Fibroblast of lung (primary cell): ENCODE measurements around the gene SLC38A8. TPM values are rescaled to one million over a fixed set of nuclear protein-coding genes. Genes with fewer than 3 reads are reported as not detected.

Source experiments
- DNase-seq, 2 donors: peaks; one replicate each; pipeline versions ENCODE4 v3.0.0 to v3.0.0-alpha.2; 2010; ENCODE audit warnings: low read depth in 2 of 2
- H2AFZ ChIP-seq: 2 replicates; pipeline ENCODE4 v1.5.1; 2012; ENCODE audit warnings: low read length, control low read depth, inconsistent platforms
- H3K27ac ChIP-seq: 2 replicates; pipeline ENCODE4 v1.5.1; 2011; ENCODE audit warnings: low read length, control low read depth; ENCODE audit not compliant: insufficient read depth
- H3K27me3 ChIP-seq: 2 replicates; pipeline ENCODE4 v1.5.1; 2011; ENCODE audit warnings: mild to moderate bottlenecking, low read length; ENCODE audit not compliant: control insufficient read depth, insufficient read depth
- H3K36me3 ChIP-seq: 2 replicates; pipeline ENCODE4 v1.5.1; 2011; ENCODE audit warnings: low read length; ENCODE audit not compliant: control insufficient read depth, insufficient read depth
- H3K4me1 ChIP-seq: 2 replicates; pipeline ENCODE4 v1.5.1; 2011; ENCODE audit warnings: low read length; ENCODE audit not compliant: control insufficient read depth, insufficient read depth; ENCODE audit errors: extremely low read depth
- H3K4me2 ChIP-seq: 2 replicates; pipeline ENCODE4 v1.5.1; 2011; ENCODE audit warnings: low read length, control low read depth; ENCODE audit not compliant: insufficient read depth; ENCODE audit errors: extremely low read depth
- H3K4me3 ChIP-seq, 4 experiments: fragments of 200-600 bp in 1 of 4; sonication (generic) in 1 of 4; replicated peaks in 1 of 4; 2 replicates each; pipeline ENCODE4 v1.5.1; 2011 to 2016; ENCODE audit warnings: low read length in 4 of 4, low read depth in 3 of 4, mild to moderate bottlenecking in 3 of 4, control low read depth in 2 of 4, inconsistent platforms in 1 of 4, mixed read lengths in 1 of 4; ENCODE audit not compliant: insufficient read depth in 1 of 4; ENCODE audit errors: control extremely low read depth in 1 of 4
- H3K79me2 ChIP-seq: 2 replicates; pipeline ENCODE4 v1.5.1; 2012; ENCODE audit warnings: mild to moderate bottlenecking, low read length, inconsistent platforms; ENCODE audit not compliant: control insufficient read depth, insufficient read depth
- H3K9ac ChIP-seq: 2 replicates; pipeline ENCODE4 v1.5.1; 2011; ENCODE audit warnings: mild to moderate bottlenecking, low read length, control low read depth; ENCODE audit not compliant: insufficient read depth
- H3K9me3 ChIP-seq: 2 replicates; pipeline ENCODE4 v1.5.1; 2012; ENCODE audit warnings: low read depth, low read length; ENCODE audit not compliant: control insufficient read depth, insufficient read depth
- H4K20me1 ChIP-seq: 2 replicates; pipeline ENCODE4 v1.5.1; 2011; ENCODE audit warnings: low read length; ENCODE audit not compliant: control insufficient read depth, insufficient read depth; ENCODE audit errors: extremely low read depth
- CTCF ChIP-seq, 2 donors: IDR thresholded peaks in 1 of 2; conservative IDR thresholded peaks in 1 of 2; 1 replicate in 1 of 2; 2 replicates in 1 of 2; pipeline ENCODE4 v1.5.1; 2011 to 2012; ENCODE audit warnings: low read length in 2 of 2, control low read depth in 1 of 2, inconsistent platforms in 1 of 2, low read depth in 1 of 2, mild to moderate bottlenecking in 1 of 2
- EZH2 ChIP-seq: IDR thresholded peaks from 2 replicates; pipeline ENCODE4 v1.5.1; 2012; ENCODE audit warnings: low read length, control low read depth, mild to moderate bottlenecking; ENCODE audit errors: missing control alignments
- polyA plus RNA-seq, 2 donors: library from polyadenylated mRNA; depleted of rRNA in 1 of 2; stranded (reverse) in 1 of 2; unstranded in 1 of 2; fragments of >200 nt; gene quantifications; 2 replicates each; pipeline ENCODE4 v1.2.1, GENCODE V29; 2011 to 2012; ENCODE audit warnings: missing spikeins in 1 of 2
- total RNA-seq: library from RNA; depleted of rRNA; stranded (reverse); fragments of >200 nt; gene quantifications from 2 replicates; pipeline ENCODE4 v1.2.1, GENCODE V29; 2014

The SLC38A8 gene
- total and polyA plus RNA-seq, 2 donors (not counting 1 experiment from before 2014, with no cell fraction given): not detected

- Histone ChIP-seq H3K79me2 (no peaks in the 10 kb centered on the region), H3K27ac (no peak overlapping the region), H3K9ac (no peak overlapping the region), H4K20me1 (no peaks in the 10 kb centered on the region), H3K36me3 (no peaks in the 10 kb centered on the region), H2AFZ (no peak overlapping the region), H3K4me1 (no peaks in the 10 kb centered on the region), H3K27me3 (peaks cover 8% of the 10 kb centered on the region), H3K4me2 (no peak overlapping the region), H3K4me3 (no peak overlapping the region), H3K9me3 (no peaks in the 10 kb centered on the region)
- TF ChIP-seq EZH2 (no peak), CTCF (conservative IDR thresholded peaks at IDR 0.05 in 1 of 2, IDR thresholded peaks at IDR 0.05 in 1 of 2; ENCODE audit: low read depth in 1 of 2, low read length in 2 of 2) (no peak)
- no peak for DNase-seq
Measured at GRCh38 chr16:83974475-83974874, 68.1 kb downstream of the SLC38A8 start.

- H3K9ac ChIP-seq: no peak overlapping the region
- no peaks in the 10 kb centered on the region for H3K36me3 ChIP-seq
- TF ChIP-seq CTCF (conservative IDR thresholded peaks at IDR 0.05 in 1 of 2, IDR thresholded peaks at IDR 0.05 in 1 of 2; ENCODE audit: low read depth in 1 of 2, low read length in 2 of 2): no peak
- TF ChIP-seq EZH2: no peak
- H3K27ac ChIP-seq: no peak overlapping the region
- no peak overlapping the region for H3K4me2 ChIP-seq
- no peak overlapping the region for H3K4me3 ChIP-seq
- peaks cover 9% of the 10 kb centered on the region for H3K27me3 ChIP-seq
- no peaks in the 10 kb centered on the region for H3K9me3 ChIP-seq
- H4K20me1 ChIP-seq: no peaks in the 10 kb centered on the region
- no peaks in the 10 kb centered on the region for H3K4me1 ChIP-seq
- no peaks in the 10 kb centered on the region for H3K79me2 ChIP-seq
- H2AFZ ChIP-seq: no peak overlapping the region
- no peak for DNase-seq
Measured at GRCh38 chr16:83973581-83974385, 68.8 kb downstream of the SLC38A8 start.

- H3K79me2 ChIP-seq: no peaks in the 10 kb centered on the region
- H3K4me1 ChIP-seq: no peaks in the 10 kb centered on the region
- H3K27me3 ChIP-seq: peaks cover 7% of the 10 kb centered on the region
- no peak overlapping the region for H3K4me3 ChIP-seq
- H3K9me3 ChIP-seq: no peaks in the 10 kb centered on the region
- no peaks in the 10 kb centered on the region for H4K20me1 ChIP-seq
- TF ChIP-seq EZH2: no peak
- TF ChIP-seq CTCF (conservative IDR thresholded peaks at IDR 0.05 in 1 of 2, IDR thresholded peaks at IDR 0.05 in 1 of 2; ENCODE audit: low read depth in 1 of 2, low read length in 2 of 2): no peak
- no peak for DNase-seq
- no peaks in the 10 kb centered on the region for H3K36me3 ChIP-seq
- H3K27ac ChIP-seq: no peak overlapping the region
- no peak overlapping the region for H3K9ac ChIP-seq
- no peak overlapping the region for H3K4me2 ChIP-seq
- no peak overlapping the region for H2AFZ ChIP-seq
Measured at GRCh38 chr16:83973077-83973476, 69.5 kb downstream of the SLC38A8 start.
